HG02678 (cell line): ENCODE data around the gene TBC1D2B.
A peak's percentile ranks its signal among the peaks of the same experiment; 100 is the strongest.

ENCODE experiments used
- ATAC-seq: cut with Tn5 transposase; IDR thresholded peaks from one replicate; pipeline ENCODE4 v1.9.1; 2021; ENCODE audit warnings: mild to moderate bottlenecking, moderate library complexity; ENCODE audit not compliant: unreplicated experiment

Gene TBC1D2B

DNA sequence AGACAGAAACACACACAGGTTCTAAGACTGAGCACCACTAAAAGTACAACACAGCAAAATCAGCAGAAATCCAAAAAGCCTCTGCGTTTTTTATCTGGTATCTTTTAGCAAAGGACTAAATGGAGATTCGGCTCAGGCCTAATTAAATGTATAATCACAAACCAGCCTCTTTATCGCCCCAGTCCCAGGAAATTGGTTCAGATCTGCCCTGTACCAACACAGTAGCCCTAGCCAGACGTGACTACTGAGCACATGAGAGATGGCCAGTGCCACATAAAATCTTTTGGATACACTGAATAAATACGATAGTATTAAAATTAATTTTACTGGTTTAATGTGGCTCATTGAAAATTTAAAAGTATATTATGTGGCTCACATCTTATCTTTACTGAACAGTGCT lies 19.7 kb downstream of the TBC1D2B start:
- ATAC-seq: no peak

DNA sequence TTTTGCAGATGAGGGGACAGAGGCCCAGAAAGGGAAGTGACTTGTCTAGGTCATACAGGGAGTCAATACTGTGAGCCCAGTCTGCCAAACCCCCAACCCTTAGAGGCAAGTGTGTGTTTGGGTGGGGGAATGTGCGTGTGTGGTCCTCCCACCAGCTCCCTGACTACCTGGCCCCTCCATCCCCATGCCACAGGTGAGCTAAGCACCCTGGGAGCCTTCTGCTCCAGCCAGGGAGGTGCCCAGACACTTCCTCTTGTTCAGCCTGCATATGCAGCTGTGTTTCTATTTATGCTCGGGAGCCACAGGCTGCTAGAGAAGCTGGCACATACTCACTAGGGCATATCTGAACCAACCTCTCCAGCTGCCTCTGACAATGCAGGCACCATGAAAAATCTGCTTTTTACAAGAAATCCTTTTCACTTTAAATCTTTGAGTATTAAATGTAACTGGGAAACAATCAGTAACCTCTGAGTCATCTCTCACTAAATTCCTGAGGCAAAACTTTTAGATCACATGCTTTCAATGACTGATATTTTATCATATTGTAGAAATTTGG lies 20.7 kb downstream of the TBC1D2B start:
- ATAC-seq: no peak

DNA sequence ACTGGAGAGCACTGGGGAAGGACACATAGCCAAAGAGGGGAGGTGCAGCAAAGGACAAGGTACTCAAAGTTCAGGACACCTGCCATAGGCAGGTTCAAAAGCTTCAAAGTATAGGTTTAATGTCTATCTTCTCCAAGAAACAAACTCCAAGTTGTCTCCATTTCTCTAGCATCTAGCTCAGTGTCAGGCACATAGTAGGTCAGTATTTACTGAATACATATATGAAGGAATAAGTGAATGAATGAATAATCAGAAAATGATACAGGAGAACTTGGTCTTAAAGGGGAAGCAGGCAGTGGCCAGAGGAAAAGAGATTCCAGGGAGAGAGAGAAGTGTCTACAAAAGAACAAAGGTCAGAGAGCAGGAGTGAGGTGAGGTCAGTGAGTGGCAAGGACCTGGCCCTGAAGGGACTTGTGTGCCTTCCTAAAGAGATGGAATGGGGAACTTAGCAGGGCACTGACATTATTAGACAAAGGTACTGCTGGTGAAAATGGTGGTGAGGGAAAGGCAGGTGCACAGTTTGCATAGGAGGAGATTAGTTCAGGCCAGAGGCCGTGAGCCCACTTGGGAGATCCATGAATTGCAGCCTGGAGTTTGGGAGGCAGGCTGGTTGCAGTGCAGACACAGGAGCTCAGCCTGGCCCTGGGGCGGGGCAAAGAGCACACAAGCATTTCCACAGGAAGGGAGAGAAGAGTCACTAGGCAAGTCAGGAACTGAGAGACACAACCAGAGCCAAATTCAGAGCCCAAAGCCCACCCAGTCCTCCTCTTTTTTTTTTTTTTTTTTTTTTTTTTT lies 21.4 kb downstream of the TBC1D2B start:
- no peak for ATAC-seq

DNA sequence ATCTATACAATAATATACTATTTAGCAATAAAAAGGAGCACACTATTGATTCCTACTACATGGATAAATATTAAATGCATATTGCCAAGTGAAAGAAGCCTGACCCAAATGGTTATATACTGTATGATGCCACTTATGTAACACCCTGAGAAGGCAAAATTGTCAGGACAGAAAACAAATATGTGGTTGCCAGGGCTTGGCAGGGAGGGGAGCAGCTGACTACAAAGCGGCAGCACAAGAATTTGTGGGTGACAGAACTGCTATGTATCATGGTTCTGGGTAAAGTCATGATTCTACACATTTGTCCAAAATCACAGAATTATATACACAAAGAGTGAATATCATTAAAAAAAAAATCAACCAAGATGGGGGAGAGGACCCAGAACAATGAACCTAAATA lies 22.5 kb downstream of the TBC1D2B start:
- ATAC-seq: no peak

DNA sequence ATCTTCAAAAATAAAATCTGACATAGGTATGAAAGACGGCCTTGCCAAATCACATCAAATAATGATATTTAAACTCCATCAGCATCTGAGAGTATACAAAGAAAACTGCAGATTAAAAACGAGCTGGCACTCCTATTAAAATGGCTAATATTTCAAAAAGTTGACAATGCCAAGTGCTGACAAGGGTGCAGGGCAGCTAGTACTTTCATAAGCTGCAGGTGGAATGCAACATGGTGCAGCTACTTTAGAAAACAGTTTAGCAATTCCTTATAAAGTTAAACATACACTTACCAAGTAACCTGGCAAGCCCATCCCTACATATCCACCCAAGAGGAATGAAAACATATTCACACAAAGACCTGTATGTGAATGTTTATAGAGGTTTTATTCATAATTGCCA lies 23.0 kb downstream of the TBC1D2B start:
- ATAC-seq: no peak

DNA sequence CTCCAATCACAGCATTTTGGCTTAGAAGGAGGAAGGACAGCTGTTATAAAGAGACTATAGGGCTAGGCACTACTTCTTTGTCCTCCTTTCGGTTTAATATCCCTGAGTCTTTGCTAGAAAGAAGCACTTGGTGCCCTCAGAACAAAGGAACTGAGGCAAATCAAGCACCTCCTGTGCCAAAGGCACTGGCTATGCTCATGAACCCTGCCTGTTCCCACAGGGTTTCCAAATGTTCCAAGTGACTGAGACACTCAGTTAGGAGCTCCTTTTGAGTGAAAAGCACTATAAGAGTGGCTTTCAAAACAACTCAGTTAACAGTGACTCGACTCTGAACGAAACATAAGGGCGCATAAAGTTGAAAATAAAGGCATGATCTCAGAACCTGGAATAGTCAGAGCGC lies 25.0 kb downstream of the TBC1D2B start:
- no peak for ATAC-seq

DNA sequence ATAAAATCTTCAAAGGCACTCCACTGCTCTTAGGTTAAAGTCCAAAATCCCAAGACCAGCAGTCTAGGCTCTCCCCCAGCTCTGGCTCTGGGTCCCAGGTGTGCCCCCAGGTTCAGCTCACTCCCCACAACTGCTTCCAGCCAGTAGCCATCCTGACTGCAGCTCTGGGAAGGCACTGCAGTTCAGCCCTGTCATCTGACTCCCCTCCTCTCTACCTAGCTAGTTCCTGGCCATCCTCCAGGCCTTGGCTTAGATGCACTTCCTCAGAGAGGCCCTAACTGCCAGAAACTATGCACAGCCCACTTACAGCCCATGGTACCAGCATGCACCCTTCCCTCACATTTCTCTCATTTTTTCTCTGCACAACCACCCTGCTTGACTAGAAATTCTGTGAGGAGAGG lies 25.5 kb downstream of the TBC1D2B start:
- ATAC-seq: no peak

DNA sequence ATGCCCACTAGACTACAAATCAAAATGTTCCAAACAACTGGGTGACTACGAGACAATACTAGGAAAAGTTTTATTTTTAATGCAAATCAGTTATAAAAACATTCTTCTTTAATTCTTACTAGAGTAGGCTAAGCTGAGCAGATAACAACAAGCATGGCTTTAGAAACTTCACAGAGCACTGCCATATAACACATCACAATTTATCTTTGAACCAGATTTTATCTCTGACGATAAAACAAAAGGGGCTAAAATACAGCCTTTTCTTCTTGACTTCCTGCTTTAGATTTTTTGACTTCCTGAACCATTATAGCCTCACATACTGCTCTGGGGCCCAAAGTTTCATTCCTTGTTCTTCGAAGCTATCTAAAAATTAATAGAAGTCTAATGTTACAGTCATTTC lies 25.9 kb downstream of the TBC1D2B start:
- no peak for ATAC-seq

DNA sequence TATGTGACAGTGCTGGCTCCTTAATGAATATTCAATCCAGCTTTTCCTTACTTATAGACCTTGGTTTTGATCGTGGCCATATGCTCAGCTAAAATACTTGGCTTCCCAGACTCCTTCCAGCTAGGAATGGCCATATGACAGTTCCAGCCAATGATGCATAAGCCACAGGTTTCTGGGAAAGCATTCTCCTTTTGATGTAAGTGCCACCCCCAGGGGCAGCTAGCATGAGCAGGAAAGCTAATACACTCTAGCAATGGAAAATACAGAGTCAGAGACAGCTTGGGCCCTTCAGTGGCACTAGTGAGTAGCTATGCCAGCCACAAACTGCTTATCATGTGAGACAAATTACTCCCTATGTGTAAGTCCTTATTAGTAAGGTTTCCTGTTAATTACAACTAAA lies 26.7 kb downstream of the TBC1D2B start:
- no peak for ATAC-seq

DNA sequence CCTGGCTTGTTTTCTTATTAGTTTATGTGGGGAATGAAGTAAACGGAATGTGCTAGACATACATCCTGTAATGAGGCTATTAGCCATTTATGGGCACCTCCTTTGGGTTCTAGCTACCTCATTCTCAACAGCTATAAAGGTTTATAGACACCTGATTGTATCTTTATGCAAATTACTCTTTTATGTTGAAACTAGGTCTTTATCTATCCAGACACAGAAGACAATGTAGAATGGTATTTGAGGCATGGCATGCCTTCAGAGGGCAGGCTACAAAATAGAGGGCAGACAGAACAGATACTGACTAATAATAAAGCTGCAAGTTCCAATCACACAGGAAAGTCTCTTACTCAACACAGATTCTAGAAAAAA lies 27.1 kb downstream of the TBC1D2B start:
- ATAC-seq: peak; percentile 23

DNA sequence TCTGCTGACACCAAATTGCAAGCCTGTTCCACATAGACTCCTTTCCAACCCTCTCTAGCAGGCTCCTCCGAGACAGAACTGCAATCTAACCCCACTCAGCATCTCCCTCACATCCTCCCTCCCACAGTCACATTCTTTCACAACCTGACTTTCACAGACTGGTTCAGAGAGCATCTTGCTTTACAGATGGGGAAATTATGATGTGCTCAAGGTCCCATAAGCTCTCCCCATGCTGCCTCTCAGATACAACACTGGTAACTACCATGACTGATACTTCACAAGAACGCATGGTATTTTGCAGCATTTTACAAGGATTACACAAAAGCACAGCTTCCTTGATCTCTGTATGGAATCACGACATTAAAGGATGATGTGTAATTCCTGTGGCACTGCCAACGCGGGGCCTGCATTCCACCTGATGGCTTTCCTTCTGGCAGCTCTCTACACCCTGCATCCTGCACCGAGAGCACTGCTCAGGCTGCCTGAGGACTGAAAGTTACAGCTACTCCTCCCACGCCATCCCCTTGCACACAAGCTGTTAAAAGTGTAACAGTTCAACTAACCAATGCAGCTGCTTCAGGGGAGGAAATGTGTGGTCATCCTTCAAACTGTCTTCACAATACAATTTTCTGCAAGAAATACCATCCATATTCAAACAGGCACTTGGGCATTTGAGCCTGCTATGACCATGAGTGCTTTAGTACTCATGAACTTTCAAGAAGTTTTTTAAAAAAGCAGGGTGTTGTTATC lies 27.6 kb downstream of the TBC1D2B start:
- peak; percentile 76 for ATAC-seq

DNA sequence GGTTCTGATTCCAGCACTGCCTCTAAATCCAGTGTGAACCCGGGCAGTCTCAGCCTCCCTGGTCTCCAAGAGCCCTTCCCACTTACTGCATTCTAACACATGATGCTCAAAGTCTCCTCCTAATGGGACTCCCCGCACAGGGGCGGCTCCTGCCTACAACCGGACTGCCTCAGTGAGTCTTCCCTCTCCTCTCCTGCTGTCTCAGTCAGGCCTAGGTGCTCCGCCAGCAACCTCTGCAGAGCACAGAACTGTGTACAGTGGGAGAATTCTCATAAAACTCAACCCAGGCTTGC lies 28.9 kb downstream of the TBC1D2B start:
- ATAC-seq: no peak

DNA sequence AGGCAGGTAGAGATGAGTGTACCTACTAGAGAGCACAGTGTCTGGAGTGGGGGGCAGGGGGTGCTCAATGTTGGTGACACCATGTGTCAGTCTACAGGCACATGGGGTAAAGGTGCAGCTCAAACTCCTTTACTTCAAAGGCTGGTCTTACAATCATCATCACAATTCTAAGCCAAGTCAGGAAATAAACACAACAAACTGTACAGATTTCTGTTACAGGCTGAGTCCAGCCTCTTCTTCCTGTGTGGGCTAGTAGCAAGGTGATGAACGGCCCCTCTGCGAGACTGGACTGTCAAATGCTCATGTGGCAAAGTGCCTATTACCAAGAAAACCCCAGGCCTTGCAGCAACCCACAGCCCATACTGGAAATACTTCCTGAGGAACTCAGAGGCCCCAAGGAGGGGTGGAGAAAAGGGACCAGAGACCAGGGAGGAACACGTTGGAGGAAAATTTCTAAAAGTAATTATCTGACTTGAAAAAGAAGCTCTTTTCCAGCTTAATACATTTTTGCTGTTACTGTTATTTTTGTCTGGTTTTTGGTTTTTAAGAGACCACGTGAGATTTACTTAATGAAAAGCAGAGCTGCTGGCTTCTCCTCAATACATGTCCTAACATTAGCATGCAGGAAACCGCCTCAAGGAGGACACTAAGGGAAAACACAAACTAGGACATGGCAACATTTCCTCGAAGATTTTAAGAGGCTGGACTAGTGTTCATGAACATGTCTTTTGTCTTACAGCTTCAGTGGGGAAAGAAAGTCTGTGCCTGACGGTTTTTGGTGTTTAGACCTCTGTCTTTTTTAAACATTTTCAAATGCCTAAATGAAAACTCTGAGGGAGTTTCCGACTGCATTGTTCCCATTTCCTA lies 29.5 kb downstream of the TBC1D2B start:
- ATAC-seq: no peak

DNA sequence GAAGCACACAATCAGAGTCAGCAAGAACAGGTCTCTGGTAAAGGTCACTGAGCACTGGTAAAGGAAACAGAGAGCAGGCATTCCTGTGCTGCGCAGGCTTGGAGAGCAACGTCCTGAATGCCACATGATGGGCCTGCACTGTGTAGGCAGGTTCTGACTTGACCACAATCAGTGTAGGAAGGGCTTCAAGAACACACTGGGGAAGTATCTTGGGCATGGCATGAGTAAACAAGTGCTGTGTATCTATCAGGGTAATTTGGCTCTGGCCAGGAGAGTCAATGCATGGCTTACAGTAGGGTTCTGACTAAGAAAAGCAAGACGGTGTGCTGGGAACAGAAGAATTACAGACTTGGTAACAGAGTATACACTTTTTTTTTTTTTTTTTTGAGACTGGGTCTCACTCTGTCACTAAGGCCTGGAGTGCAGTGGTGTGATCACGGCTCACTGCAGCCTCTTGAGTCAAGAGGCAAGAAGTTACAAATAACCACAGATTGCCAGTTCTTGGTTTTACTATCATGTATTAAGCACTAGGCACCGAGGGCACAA lies 30.6 kb downstream of the TBC1D2B start:
- ATAC-seq: no peak

DNA sequence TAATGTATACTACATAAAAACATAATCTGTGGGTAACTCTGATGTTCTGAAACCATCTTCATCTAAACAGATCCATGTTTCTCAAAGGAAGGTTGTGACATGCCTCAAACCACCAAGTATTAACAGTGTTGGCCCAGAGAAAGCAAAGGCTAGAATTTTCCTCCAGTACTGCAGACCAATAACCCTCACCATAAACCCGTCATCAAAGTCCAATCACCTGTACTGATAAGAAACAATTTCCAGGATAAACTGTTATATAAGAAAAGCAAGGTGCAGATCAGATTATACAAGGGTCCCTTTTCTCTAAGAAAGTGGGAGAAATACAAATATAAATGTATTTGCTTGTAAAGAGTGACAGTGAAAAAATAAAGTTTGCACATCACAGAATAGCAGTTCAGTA lies 32.3 kb downstream of the TBC1D2B start:
- no peak for ATAC-seq

DNA sequence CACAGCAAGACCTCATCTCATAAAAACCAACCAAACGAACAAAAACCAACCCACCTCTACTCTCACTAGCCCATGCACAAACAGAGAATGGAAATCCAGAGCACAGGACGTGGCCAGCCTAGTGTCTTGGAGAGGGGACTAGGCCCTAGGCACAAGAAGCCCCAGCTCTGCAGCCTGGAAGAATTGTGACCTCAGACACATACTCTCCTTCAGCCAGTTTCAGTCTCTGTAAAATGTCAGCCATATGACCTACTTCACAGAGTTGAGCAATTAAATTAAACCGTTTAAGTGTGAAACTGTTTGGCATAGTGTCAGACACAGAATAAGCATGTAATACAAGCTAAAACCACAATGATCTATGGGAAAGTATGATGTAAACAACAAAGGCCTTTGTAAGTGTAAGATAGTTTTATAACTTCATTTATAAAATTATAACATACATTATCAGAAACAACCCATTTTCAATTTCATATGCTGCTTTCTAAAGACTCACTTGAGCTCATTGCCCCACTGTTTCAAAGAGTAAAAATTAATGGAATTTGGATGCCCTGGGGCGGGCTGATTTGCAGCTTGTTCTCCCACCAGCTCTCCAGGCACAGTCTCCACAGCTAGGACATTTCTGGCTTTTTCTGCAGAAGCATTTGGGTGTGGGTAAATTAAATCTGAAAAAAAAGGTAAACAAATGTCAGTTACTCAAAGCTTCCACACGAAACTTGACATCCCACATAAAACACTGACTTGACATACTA lies 32.9 kb downstream of the TBC1D2B start:
- no peak for ATAC-seq

DNA sequence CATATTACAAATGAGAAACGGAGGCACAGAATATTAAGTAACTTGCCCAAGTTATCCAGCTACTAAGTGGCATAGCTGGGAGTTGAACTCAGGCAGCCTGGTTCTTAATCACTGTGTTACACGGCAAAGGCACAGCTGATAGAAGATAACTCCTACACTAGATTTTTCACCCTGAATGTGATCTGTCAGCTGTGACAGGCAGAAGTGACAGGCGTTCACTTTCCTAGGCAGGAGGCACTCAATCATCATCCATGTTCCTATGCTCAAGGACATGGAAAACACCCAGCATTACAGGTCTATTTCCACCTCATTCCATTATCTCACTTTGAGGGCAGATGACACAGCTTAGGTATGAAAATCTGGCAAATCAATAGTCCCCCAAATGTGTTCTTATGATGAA lies 35.6 kb downstream of the TBC1D2B start:
- no peak for ATAC-seq

DNA sequence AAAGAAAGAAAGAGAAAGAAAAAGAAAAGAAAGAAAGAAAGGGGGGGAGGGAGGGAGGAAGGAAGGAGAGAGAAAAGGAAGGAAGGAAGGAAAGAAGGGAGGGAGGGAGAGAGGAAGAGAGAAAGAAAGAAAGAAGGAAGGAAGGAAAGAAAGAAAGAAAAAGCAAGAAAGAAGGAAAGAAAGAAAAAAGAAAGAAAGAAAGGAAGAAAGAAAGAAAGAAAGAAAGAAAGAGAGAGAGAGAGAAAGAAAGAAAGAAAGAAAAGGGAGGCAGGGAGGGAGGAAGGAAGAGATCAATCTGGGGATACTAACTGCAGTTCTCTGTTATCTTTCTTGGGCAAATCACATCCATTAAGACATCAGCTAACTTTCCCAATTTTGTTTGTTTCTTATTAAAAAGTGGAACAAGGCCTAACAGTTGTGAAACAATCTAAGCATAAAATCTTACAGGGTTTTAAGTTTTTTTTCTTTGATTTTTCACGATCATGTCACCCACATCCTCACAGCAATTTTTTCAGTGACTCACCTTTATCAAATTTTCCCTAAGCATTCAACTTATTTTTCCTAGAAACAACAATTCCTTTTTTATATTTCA lies 36.8 kb downstream of the TBC1D2B start:
- no peak for ATAC-seq

DNA sequence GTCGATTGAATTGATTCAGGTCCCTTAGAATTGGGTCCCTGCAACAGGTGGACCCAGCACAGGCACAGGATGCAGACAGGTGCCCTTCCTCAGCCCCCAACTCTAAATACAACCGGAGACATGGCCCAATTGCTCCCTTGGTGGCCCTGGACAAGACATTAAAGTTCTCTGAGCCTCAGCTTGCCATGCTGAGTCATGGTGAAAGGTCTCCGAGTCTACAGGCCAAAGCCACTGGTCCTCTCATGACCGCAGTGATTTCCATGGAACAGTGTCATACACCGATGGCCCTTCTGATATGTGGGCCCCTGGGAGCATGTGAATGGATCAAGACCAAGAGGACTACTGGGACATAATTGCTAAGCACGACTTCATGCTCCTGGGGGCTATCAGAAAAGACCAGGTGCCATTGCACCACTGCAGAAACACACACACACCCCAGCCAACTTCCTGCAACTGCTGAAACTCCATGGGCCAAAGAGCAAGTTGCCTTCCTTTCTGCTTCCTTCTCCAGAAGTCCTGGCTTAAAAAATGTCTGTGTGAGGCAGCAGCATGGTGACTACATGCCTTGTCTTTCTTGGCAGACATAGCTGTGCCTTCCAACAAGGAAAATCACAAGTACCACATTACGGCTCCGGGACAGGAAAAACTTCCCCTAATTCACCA lies 38.8 kb downstream of the TBC1D2B start:
- ATAC-seq: no peak
